Gastroesophageal sphincter (tissue), 3 donors: ENCODE data around the gene NBDY.

Experiments used
- CTCF ChIP-seq, 4 experiments: fragments of 200-600 bp in 2 of 4; fragments of 450-650 bp in 2 of 4; sonication (generic) in 1 of 4; IDR thresholded peaks; one replicate each; pipeline ENCODE4 v1.5.1; 2017 to 2019; ENCODE audit warnings: antibody characterized with exemption in 4 of 4, mild to moderate bottlenecking in 2 of 4, moderate library complexity in 2 of 4
- EP300 ChIP-seq: sonication (generic); formaldehyde crosslinking; IDR thresholded peaks from one replicate; pipeline ENCODE4 v1.6.1; 2017; ENCODE audit warnings: antibody characterized with exemption, mild to moderate bottlenecking
- POLR2A ChIP-seq, 2 donors: fragments of 450-650 bp; IDR thresholded peaks; one replicate each; pipeline ENCODE4 v1.6.1; 2017; ENCODE audit warnings: antibody characterized with exemption in 2 of 2, mild to moderate bottlenecking in 2 of 2, moderate library complexity in 1 of 2
- POLR2AphosphoS5 ChIP-seq: sonication (generic); formaldehyde crosslinking; IDR thresholded peaks from one replicate; pipeline ENCODE4 v1.6.1; 2017; ENCODE audit warnings: antibody characterized with exemption

DNA sequence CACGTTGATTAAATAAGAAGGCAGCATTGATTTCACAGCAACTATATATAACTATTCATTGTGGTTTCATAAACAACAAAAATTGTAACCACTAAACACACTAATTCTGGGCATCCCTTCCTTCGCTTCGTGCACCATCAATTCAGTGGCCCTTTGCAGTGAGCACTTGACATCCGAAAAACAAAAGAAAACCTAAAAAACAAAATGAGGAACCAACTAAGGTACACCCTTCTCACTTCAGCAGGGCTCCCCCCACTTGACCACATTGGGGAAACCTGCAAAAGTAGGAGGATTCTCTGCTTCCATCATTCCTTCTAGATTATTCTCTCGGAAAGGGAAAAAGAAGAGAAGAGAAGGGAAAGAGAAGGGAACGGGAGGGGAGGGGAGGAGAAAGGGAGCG lies 28.3 kb downstream of the NBDY start:
- TF ChIP-seq EP300 (no peak), CTCF (IDR thresholded peaks at IDR 0.05) (no peak), POLR2AphosphoS5 (no peak), POLR2A (IDR thresholded peaks at IDR 0.05) (no peak)
